Brain microvascular endothelial cell (primary cell): Measurements from ENCODE around the gene FBXL16.
"Not testable (repeated sequence)": the region's sequence is repeated elsewhere in the genome, so short reads cannot be mapped to it uniquely, and the experiment has no call there.

Source experiments
- DNase-seq: peaks from one replicate; pipeline ENCODE4 v3.0.0-alpha.2; 2020
- H3K27ac ChIP-seq: fragments of 250-450 bp; sonication (Bioruptor Pico); 2 replicates; pipeline ENCODE4 v1.5.1; 2020; ENCODE audit warnings: mild to moderate bottlenecking, moderate library complexity
- H3K27me3 ChIP-seq: fragments of 250-450 bp; sonication (Bioruptor Pico); replicated peaks from 2 replicates; pipeline ENCODE4 v1.5.1; 2020; ENCODE audit warnings: mild to moderate bottlenecking
- H3K36me3 ChIP-seq: fragments of 250-450 bp; sonication (Bioruptor Pico); replicated peaks from 2 replicates; pipeline ENCODE4 v1.5.1; 2020; ENCODE audit warnings: mild to moderate bottlenecking
- H3K4me3 ChIP-seq: 2 replicates; pipeline ENCODE4 v1.5.1; 2011; ENCODE audit warnings: low read depth, mild to moderate bottlenecking, control low read depth, low read length, moderate library complexity
- CTCF ChIP-seq: IDR thresholded peaks from 2 replicates; pipeline ENCODE4 v1.5.1; 2011; ENCODE audit warnings: low read depth, mild to moderate bottlenecking, moderate library complexity, low read length, control low read depth, inconsistent platforms; ENCODE audit errors: missing control alignments
- in situ Hi-C: cut with HindIII; loops from 2 replicates; pipeline ENCODE4 v1.10.0; 2017; ENCODE audit warnings: low sequenced_read_pairs, low pct_ligation_motif_present

FBXL16 gene

GRCh38 chr16:705431-706188, at the start of gene FBXL16:
FBXL16 (minus strand) TSS chr16:705801; CDS start chr16:697405, 8,396 bp downstream.
- TF ChIP-seq CTCF: no peak
- in situ Hi-C loops: loop anchor here (25.0 kb wide), 1 partner anchor 282 kb away; the partner anchor contains the start of gene SOX8
- no peak within 1 kb of the TSS for H3K27ac ChIP-seq
- H3K27me3 ChIP-seq: peaks cover 67% of the 10 kb centered on the region
- no peaks in the 10 kb centered on the region for H3K36me3 ChIP-seq
- no peak for DNase-seq
- no peak within 1 kb of the TSS for H3K4me3 ChIP-seq

- in situ Hi-C loops: no loop called here
Observed at GRCh38 chr16:754656-755055, 49.1 kb upstream of the FBXL16 start.

GRCh38 chr16:754121-754607, 48.6 kb upstream of the FBXL16 start:
- H3K4me3 ChIP-seq, in situ Hi-C loops, H3K27ac ChIP-seq, H3K27me3 ChIP-seq, H3K36me3 ChIP-seq, DNase-seq: not testable (repeated sequence)

More at GRCh38 chr16:754656-755055, 49.1 kb upstream of the FBXL16 start:
- H3K27ac ChIP-seq: no peak overlapping the region
- no peaks in the 10 kb centered on the region for H3K36me3 ChIP-seq
- no peak overlapping the region for H3K4me3 ChIP-seq
- no peak for TF ChIP-seq CTCF
- no peak for DNase-seq
- H3K27me3 ChIP-seq: peaks cover 4% of the 10 kb centered on the region

- in situ Hi-C loops: no loop called here
- no peak for TF ChIP-seq CTCF
- Histone ChIP-seq H3K27me3 (peaks cover 4% of the 10 kb centered on the region), H3K36me3 (no peaks in the 10 kb centered on the region), H3K4me3 (no peak overlapping the region), H3K27ac (no peak overlapping the region)
- no peak for DNase-seq
Observed at GRCh38 chr16:752007-752312, 46.4 kb upstream of the FBXL16 start.

- no peak for DNase-seq
- H3K27ac ChIP-seq: no peak overlapping the region
- TF ChIP-seq CTCF: no peak
- H3K27me3 ChIP-seq: peaks cover 4% of the 10 kb centered on the region
- H3K4me3 ChIP-seq: no peak overlapping the region
- H3K36me3 ChIP-seq: no peaks in the 10 kb centered on the region
- in situ Hi-C loops: no loop called here
Observed at GRCh38 chr16:751152-752006, 45.8 kb upstream of the FBXL16 start.

- H3K27ac ChIP-seq: no peak overlapping the region
- no peak overlapping the region for H3K4me3 ChIP-seq
- no peak for DNase-seq
- no peaks in the 10 kb centered on the region for H3K36me3 ChIP-seq
- peaks cover 4% of the 10 kb centered on the region for H3K27me3 ChIP-seq
- TF ChIP-seq CTCF: no peak
- in situ Hi-C loops: no loop called here
Observed at GRCh38 chr16:750485-750884, 44.9 kb upstream of the FBXL16 start.
